Tracheal epithelial cell (primary cell): Measurements from ENCODE around the gene FSCB. TPM values are rescaled to one million over a fixed set of nuclear protein-coding genes. Genes with fewer than 3 reads are reported as not detected.

ENCODE experiments used
- total RNA-seq: library from RNA; depleted of rRNA; stranded (reverse); fragments of >200 nt; gene quantifications from 2 replicates; pipeline ENCODE4 v1.2.1, GENCODE V29; 2014

The FSCB gene, protein sequence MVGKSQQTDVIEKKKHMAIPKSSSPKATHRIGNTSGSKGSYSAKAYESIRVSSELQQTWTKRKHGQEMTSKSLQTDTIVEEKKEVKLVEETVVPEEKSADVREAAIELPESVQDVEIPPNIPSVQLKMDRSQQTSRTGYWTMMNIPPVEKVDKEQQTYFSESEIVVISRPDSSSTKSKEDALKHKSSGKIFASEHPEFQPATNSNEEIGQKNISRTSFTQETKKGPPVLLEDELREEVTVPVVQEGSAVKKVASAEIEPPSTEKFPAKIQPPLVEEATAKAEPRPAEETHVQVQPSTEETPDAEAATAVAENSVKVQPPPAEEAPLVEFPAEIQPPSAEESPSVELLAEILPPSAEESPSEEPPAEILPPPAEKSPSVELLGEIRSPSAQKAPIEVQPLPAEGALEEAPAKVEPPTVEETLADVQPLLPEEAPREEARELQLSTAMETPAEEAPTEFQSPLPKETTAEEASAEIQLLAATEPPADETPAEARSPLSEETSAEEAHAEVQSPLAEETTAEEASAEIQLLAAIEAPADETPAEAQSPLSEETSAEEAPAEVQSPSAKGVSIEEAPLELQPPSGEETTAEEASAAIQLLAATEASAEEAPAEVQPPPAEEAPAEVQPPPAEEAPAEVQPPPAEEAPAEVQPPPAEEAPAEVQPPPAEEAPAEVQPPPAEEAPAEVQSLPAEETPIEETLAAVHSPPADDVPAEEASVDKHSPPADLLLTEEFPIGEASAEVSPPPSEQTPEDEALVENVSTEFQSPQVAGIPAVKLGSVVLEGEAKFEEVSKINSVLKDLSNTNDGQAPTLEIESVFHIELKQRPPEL
- total RNA-seq = not detected in 2 replicates

DNA sequence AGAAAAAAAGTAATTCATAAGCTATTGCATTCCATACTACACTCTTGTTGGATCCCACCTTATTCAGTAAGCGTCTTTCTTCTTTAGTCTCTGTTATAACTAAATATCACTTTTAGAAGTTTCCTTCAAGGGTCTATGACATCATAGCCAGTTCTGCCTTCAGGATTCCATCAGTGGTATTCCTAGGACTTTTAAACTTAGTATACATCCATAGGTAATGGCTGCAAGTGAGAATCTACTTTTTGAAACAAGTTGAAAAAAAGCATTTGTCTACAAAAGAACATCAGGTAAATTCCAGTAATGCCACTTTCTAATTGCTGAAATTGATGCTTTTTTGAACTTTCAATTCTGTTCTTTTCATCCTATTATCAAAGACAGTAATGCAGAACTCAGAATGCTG is at the start of gene FSCB:
FSCB (minus strand) TSS at position 101 of the 400 bp plus-strand sequence. CDS start 296 bp downstream, outside the sequence.

